Nephron (organoid): ENCODE measurements around the gene ZNF276.

Source experiments
- H3K27ac Mint-ChIP-seq, 3 experiments: 2 replicates each; pipeline ENCODE4 v1.8.0; 2020; ENCODE audit warnings: mixed read lengths in 3 of 3, mild to moderate bottlenecking in 2 of 3, moderate library complexity in 1 of 3
- H3K27me3 Mint-ChIP-seq: 2 replicates; pipeline ENCODE4 v1.8.0; 2021; ENCODE audit warnings: low read depth, mild to moderate bottlenecking, moderate library complexity, mixed read lengths
- H3K36me3 Mint-ChIP-seq: 2 replicates; pipeline ENCODE4 v1.8.0; 2020; ENCODE audit warnings: low read depth, mixed read lengths
- H3K4me1 Mint-ChIP-seq: 2 replicates; pipeline ENCODE4 v1.8.0; 2020; ENCODE audit warnings: mixed read lengths
- H3K4me3 Mint-ChIP-seq, 3 experiments: 2 replicates each; pipeline ENCODE4 v1.8.0; 2020; ENCODE audit warnings: mild to moderate bottlenecking in 3 of 3, mixed read lengths in 3 of 3, moderate library complexity in 2 of 3
- H3K9me3 Mint-ChIP-seq: 2 replicates; pipeline ENCODE4 v1.8.0; 2020; ENCODE audit warnings: mixed read lengths
- CTCF ChIP-seq, 3 experiments: fragments of 200-600 bp; sonication (generic); IDR thresholded peaks; one replicate each; pipeline ENCODE4 v1.5.0; 2021; ENCODE audit warnings: antibody characterized with exemption in 3 of 3; ENCODE audit not compliant: unreplicated experiment in 3 of 3

Gene ZNF276

GRCh38 chr16:89738538-89739317 is 17.4 kb downstream of the ZNF276 start:
- Mint-ChIP-seq H3K4me1 (no peaks in the 10 kb centered on the region), H3K4me3 (no peak overlapping the region), H3K27me3 (no peaks in the 10 kb centered on the region), H3K9me3 (no peaks in the 10 kb centered on the region), H3K36me3 (peaks cover 60% of the 10 kb centered on the region), H3K27ac (no peak overlapping the region)
- TF ChIP-seq CTCF (IDR thresholded peaks at IDR 0.05; ENCODE audit: unreplicated experiment in 3 of 3), result no peak

GRCh38 chr16:89739383-89739782 is 18.0 kb downstream of the ZNF276 start:
- TF ChIP-seq CTCF (IDR thresholded peaks at IDR 0.05; ENCODE audit: unreplicated experiment in 3 of 3), result no peak
- Mint-ChIP-seq H3K36me3 (peaks cover 57% of the 10 kb centered on the region), H3K4me3 (no peak overlapping the region), H3K27ac (no peak overlapping the region), H3K9me3 (no peaks in the 10 kb centered on the region), H3K4me1 (no peaks in the 10 kb centered on the region), H3K27me3 (no peaks in the 10 kb centered on the region)

GRCh38 chr16:89741342-89742014 is 20.1 kb downstream of the ZNF276 start:
- Mint-ChIP-seq H3K36me3 (peaks cover 49% of the 10 kb centered on the region), H3K27ac (no peak overlapping the region), H3K4me3 (no peak overlapping the region), H3K4me1 (no peaks in the 10 kb centered on the region), H3K9me3 (no peaks in the 10 kb centered on the region), H3K27me3 (no peaks in the 10 kb centered on the region)
- TF ChIP-seq CTCF (IDR thresholded peaks at IDR 0.05; ENCODE audit: unreplicated experiment in 3 of 3), result no peak

GRCh38 chr16:89742948-89743347 is 21.6 kb downstream of the ZNF276 start:
- Mint-ChIP-seq H3K4me3 (no peak overlapping the region), H3K9me3 (no peaks in the 10 kb centered on the region), H3K27me3 (no peaks in the 10 kb centered on the region), H3K36me3 (peaks cover 36% of the 10 kb centered on the region), H3K27ac (no peak overlapping the region), H3K4me1 (no peaks in the 10 kb centered on the region)
- TF ChIP-seq CTCF (IDR thresholded peaks at IDR 0.05; ENCODE audit: unreplicated experiment in 3 of 3), result no peak

- H3K27me3 Mint-ChIP-seq, result no peaks in the 10 kb centered on the region
- H3K36me3 Mint-ChIP-seq, result peaks cover 35% of the 10 kb centered on the region
- H3K4me1 Mint-ChIP-seq, result no peaks in the 10 kb centered on the region
- TF ChIP-seq CTCF (IDR thresholded peaks at IDR 0.05; ENCODE audit: unreplicated experiment in 3 of 3), result no peak
- H3K27ac Mint-ChIP-seq, result no peak overlapping the region
- no peaks in the 10 kb centered on the region for H3K9me3 Mint-ChIP-seq
- H3K4me3 Mint-ChIP-seq, result no peak overlapping the region
These were observed 23.5 kb downstream of the ZNF276 start for GRCh38 chr16:89744813-89745212.
